Fibroblast of lung (primary cell): Measurements from ENCODE around the gene AGPAT1. TPM values are rescaled to one million over a fixed set of nuclear protein-coding genes. Genes with fewer than 3 reads are reported as not detected.

Experiments used
- DNase-seq, 2 donors: peaks; one replicate each; pipeline versions ENCODE4 v3.0.0 to v3.0.0-alpha.2; 2010; ENCODE audit warnings: low read depth in 2 of 2
- H2AFZ ChIP-seq: 2 replicates; pipeline ENCODE4 v1.5.1; 2012; ENCODE audit warnings: low read length, control low read depth, inconsistent platforms
- H3K27ac ChIP-seq: 2 replicates; pipeline ENCODE4 v1.5.1; 2011; ENCODE audit warnings: low read length, control low read depth; ENCODE audit not compliant: insufficient read depth
- H3K27me3 ChIP-seq: 2 replicates; pipeline ENCODE4 v1.5.1; 2011; ENCODE audit warnings: mild to moderate bottlenecking, low read length; ENCODE audit not compliant: control insufficient read depth, insufficient read depth
- H3K36me3 ChIP-seq: 2 replicates; pipeline ENCODE4 v1.5.1; 2011; ENCODE audit warnings: low read length; ENCODE audit not compliant: control insufficient read depth, insufficient read depth
- H3K4me1 ChIP-seq: 2 replicates; pipeline ENCODE4 v1.5.1; 2011; ENCODE audit warnings: low read length; ENCODE audit not compliant: control insufficient read depth, insufficient read depth; ENCODE audit errors: extremely low read depth
- H3K4me2 ChIP-seq: 2 replicates; pipeline ENCODE4 v1.5.1; 2011; ENCODE audit warnings: low read length, control low read depth; ENCODE audit not compliant: insufficient read depth; ENCODE audit errors: extremely low read depth
- H3K4me3 ChIP-seq, 4 experiments: fragments of 200-600 bp in 1 of 4; sonication (generic) in 1 of 4; replicated peaks in 1 of 4; 2 replicates each; pipeline ENCODE4 v1.5.1; 2011 to 2016; ENCODE audit warnings: low read length in 4 of 4, low read depth in 3 of 4, mild to moderate bottlenecking in 3 of 4, control low read depth in 2 of 4, inconsistent platforms in 1 of 4, mixed read lengths in 1 of 4; ENCODE audit not compliant: insufficient read depth in 1 of 4; ENCODE audit errors: control extremely low read depth in 1 of 4
- H3K79me2 ChIP-seq: 2 replicates; pipeline ENCODE4 v1.5.1; 2012; ENCODE audit warnings: mild to moderate bottlenecking, low read length, inconsistent platforms; ENCODE audit not compliant: control insufficient read depth, insufficient read depth
- H3K9ac ChIP-seq: 2 replicates; pipeline ENCODE4 v1.5.1; 2011; ENCODE audit warnings: mild to moderate bottlenecking, low read length, control low read depth; ENCODE audit not compliant: insufficient read depth
- H3K9me3 ChIP-seq: 2 replicates; pipeline ENCODE4 v1.5.1; 2012; ENCODE audit warnings: low read depth, low read length; ENCODE audit not compliant: control insufficient read depth, insufficient read depth
- H4K20me1 ChIP-seq: 2 replicates; pipeline ENCODE4 v1.5.1; 2011; ENCODE audit warnings: low read length; ENCODE audit not compliant: control insufficient read depth, insufficient read depth; ENCODE audit errors: extremely low read depth
- EZH2 ChIP-seq: IDR thresholded peaks from 2 replicates; pipeline ENCODE4 v1.5.1; 2012; ENCODE audit warnings: low read length, control low read depth, mild to moderate bottlenecking; ENCODE audit errors: missing control alignments
- polyA plus RNA-seq, 2 donors: library from polyadenylated mRNA; depleted of rRNA in 1 of 2; stranded (reverse) in 1 of 2; unstranded in 1 of 2; fragments of >200 nt; gene quantifications; 2 replicates each; pipeline ENCODE4 v1.2.1, GENCODE V29; 2011 to 2012; ENCODE audit warnings: missing spikeins in 1 of 2
- total RNA-seq: library from RNA; depleted of rRNA; stranded (reverse); fragments of >200 nt; gene quantifications from 2 replicates; pipeline ENCODE4 v1.2.1, GENCODE V29; 2014
- TF ChIP-seq, protein P1 (sequence below), 2 donors: IDR thresholded peaks in 1 of 2; conservative IDR thresholded peaks in 1 of 2; 1 replicate in 1 of 2; 2 replicates in 1 of 2; pipeline ENCODE4 v1.5.1; 2011 to 2012; ENCODE audit warnings: low read length in 2 of 2, control low read depth in 1 of 2, inconsistent platforms in 1 of 2, low read depth in 1 of 2, mild to moderate bottlenecking in 1 of 2

Gene AGPAT1
- total and polyA plus RNA-seq, 2 donors (not counting 1 experiment from before 2014, with no cell fraction given), result 22.1 to 79.0 TPM

DNA sequence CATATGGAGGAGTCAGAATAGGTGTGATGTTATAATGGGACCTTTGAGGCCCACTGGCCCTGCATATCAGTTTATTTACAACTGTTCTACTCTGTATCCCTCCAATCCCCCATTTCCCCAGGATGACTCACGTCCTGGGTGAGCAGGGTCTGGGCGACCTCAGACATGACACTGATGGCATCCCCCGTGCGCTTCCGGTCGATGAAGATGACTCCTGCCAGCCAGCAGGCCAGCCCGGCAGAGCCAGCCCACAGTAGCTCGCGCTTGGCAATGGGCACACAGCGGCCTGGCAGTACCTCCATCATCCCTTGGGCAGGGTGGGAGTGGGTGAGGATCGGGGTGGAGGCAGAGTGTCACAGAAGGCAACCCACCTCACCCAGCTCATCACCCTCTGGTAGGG lies 5.6 kb downstream of the AGPAT1 start:
- no peak overlapping the region for H3K4me3 ChIP-seq
- peaks cover 33% of the 10 kb centered on the region for H3K36me3 ChIP-seq
- no peak for DNase-seq

GRCh38 chr6:32168807-32169591 lies 6.9 kb downstream of the AGPAT1 start:
- peaks cover 12% of the 10 kb centered on the region for H3K79me2 ChIP-seq
- H3K27me3 ChIP-seq, result no peaks in the 10 kb centered on the region
- H3K9me3 ChIP-seq, result no peaks in the 10 kb centered on the region
- H4K20me1 ChIP-seq, result no peaks in the 10 kb centered on the region
- H2AFZ ChIP-seq, result no peak overlapping the region
- no peak overlapping the region for H3K4me2 ChIP-seq
- H3K27ac ChIP-seq, result no peak overlapping the region
- peaks cover 2% of the 10 kb centered on the region for H3K4me1 ChIP-seq
- peaks cover 33% of the 10 kb centered on the region for H3K36me3 ChIP-seq
- H3K4me3 ChIP-seq, result no peak overlapping the region
- no peak overlapping the region for H3K9ac ChIP-seq
- DNase-seq, result no peak
- no peak for TF ChIP-seq EZH2
- TF ChIP-seq, protein P1, sequence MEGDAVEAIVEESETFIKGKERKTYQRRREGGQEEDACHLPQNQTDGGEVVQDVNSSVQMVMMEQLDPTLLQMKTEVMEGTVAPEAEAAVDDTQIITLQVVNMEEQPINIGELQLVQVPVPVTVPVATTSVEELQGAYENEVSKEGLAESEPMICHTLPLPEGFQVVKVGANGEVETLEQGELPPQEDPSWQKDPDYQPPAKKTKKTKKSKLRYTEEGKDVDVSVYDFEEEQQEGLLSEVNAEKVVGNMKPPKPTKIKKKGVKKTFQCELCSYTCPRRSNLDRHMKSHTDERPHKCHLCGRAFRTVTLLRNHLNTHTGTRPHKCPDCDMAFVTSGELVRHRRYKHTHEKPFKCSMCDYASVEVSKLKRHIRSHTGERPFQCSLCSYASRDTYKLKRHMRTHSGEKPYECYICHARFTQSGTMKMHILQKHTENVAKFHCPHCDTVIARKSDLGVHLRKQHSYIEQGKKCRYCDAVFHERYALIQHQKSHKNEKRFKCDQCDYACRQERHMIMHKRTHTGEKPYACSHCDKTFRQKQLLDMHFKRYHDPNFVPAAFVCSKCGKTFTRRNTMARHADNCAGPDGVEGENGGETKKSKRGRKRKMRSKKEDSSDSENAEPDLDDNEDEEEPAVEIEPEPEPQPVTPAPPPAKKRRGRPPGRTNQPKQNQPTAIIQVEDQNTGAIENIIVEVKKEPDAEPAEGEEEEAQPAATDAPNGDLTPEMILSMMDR (conservative IDR thresholded peaks at IDR 0.05 in 1 of 2, IDR thresholded peaks at IDR 0.05 in 1 of 2; ENCODE audit: low read depth in 1 of 2, low read length in 2 of 2), result no peak

More for the DNA sequence above, 5.6 kb downstream of the AGPAT1 start:
- Histone ChIP-seq H3K9ac (no peak overlapping the region), H3K27me3 (no peaks in the 10 kb centered on the region), H4K20me1 (no peaks in the 10 kb centered on the region), H3K4me2 (no peak overlapping the region), H3K9me3 (no peaks in the 10 kb centered on the region), H2AFZ (no peak overlapping the region), H3K79me2 (peaks cover 25% of the 10 kb centered on the region), H3K27ac (no peak overlapping the region), H3K4me1 (peaks cover 7% of the 10 kb centered on the region)
- TF ChIP-seq EZH2, result no peak
- TF ChIP-seq, protein P1 (conservative IDR thresholded peaks at IDR 0.05 in 1 of 2, IDR thresholded peaks at IDR 0.05 in 1 of 2; ENCODE audit: low read depth in 1 of 2, low read length in 2 of 2), result no peak

GRCh38 chr6:32168350-32168749 lies 7.5 kb downstream of the AGPAT1 start:
- H4K20me1 ChIP-seq, result no peaks in the 10 kb centered on the region
- no peak overlapping the region for H3K27ac ChIP-seq
- no peaks in the 10 kb centered on the region for H3K9me3 ChIP-seq
- H3K79me2 ChIP-seq, result peaks cover 7% of the 10 kb centered on the region
- H3K9ac ChIP-seq, result no peak overlapping the region
- H3K36me3 ChIP-seq, result peaks cover 31% of the 10 kb centered on the region
- no peak overlapping the region for H3K4me3 ChIP-seq
- no peak for DNase-seq
- TF ChIP-seq, protein P1 (conservative IDR thresholded peaks at IDR 0.05 in 1 of 2, IDR thresholded peaks at IDR 0.05 in 1 of 2; ENCODE audit: low read depth in 1 of 2, low read length in 2 of 2), result no peak
- no peak for TF ChIP-seq EZH2
- H3K4me2 ChIP-seq, result no peak overlapping the region
- no peaks in the 10 kb centered on the region for H3K27me3 ChIP-seq
- peaks cover 2% of the 10 kb centered on the region for H3K4me1 ChIP-seq
- no peak overlapping the region for H2AFZ ChIP-seq
